Aorta (tissue), 5 donors: ENCODE data around the gene MRPS5. TPM values are rescaled to one million over a fixed set of nuclear protein-coding genes. Genes with fewer than 3 reads are reported as not detected.

ENCODE experiments used
- ATAC-seq: fragments of 200-7000 bp; cut with Tn5 transposase; one replicate; pipeline ENCODE4 v1.9.1; 2022; ENCODE audit warnings: moderate library complexity; ENCODE audit not compliant: low FRiP score
- DNase-seq, 2 donors: peaks; one replicate each; pipeline ENCODE4 v3.0.0-alpha.2; 2020
- H3K27ac ChIP-seq, 2 donors: one replicate each; pipeline ENCODE4 v1.5.1; 2013; ENCODE audit warnings: low read length in 2 of 2, mild to moderate bottlenecking in 2 of 2, moderate library complexity in 2 of 2, control low read depth in 1 of 2, inconsistent platforms in 1 of 2, low read depth in 1 of 2
- H3K27me3 ChIP-seq, 2 donors: one replicate each; pipeline ENCODE4 v1.6.1; 2013; ENCODE audit warnings: control low read depth in 1 of 2, low read length in 1 of 2, mild to moderate bottlenecking in 1 of 2, moderate library complexity in 1 of 2; ENCODE audit not compliant: insufficient read depth in 2 of 2, control insufficient read depth in 1 of 2
- H3K36me3 ChIP-seq, 2 donors: one replicate each; pipeline ENCODE4 v1.6.1; 2013; ENCODE audit warnings: control low read depth in 1 of 2, low read length in 1 of 2, mild to moderate bottlenecking in 1 of 2; ENCODE audit not compliant: insufficient read depth in 2 of 2, control insufficient read depth in 1 of 2
- H3K4me1 ChIP-seq, 2 donors: one replicate each; pipeline ENCODE4 v1.6.1; 2013; ENCODE audit warnings: low read length in 2 of 2, control low read depth in 1 of 2, mild to moderate bottlenecking in 1 of 2, moderate library complexity in 1 of 2; ENCODE audit not compliant: insufficient read depth in 2 of 2, control insufficient read depth in 1 of 2
- H3K4me3 ChIP-seq, 2 donors: one replicate each; pipeline ENCODE4 v1.5.1; 2013; ENCODE audit warnings: low read length in 2 of 2, control low read depth in 1 of 2, mild to moderate bottlenecking in 1 of 2
- H3K9me3 ChIP-seq: one replicate; pipeline ENCODE4 v1.6.1; 2013; ENCODE audit warnings: mild to moderate bottlenecking, low read length; ENCODE audit not compliant: control insufficient read depth
- WGBS, 2 donors: extraction: QIAGEN DNeasy Blood & Tissue Kit; methylation state at CpG; one replicate each; pipeline ENCODE4 v1.1.7; 2013; 5-methylcytosine and 5-hydroxymethylcytosine counted together
- intact Hi-C, 2 donors: fragments of 100-400 bp; cut with DNase I; formaldehyde crosslinking; loops; one replicate each; pipeline versions ENCODE4 v1.14.2 to v1.15.0; 2022
- long read RNA-seq, 2 donors: library from polyadenylated mRNA; unstranded; transcript quantifications; one replicate each; pipeline ENCODE4 v2.0.0, GENCODE V29; 2020 to 2021
- polyA plus RNA-seq, 2 donors: library from polyadenylated mRNA; stranded (reverse); fragments of 200-250 nt; gene quantifications; one replicate each; pipeline ENCODE4 v1.2.3, GENCODE V29; 2013
- total RNA-seq, 2 donors: library from RNA; stranded (reverse); fragmentation: NEBNext Ultra II Directional; extraction: Animal tissue kit (Norgen Biotek cat#: 25700); gene quantifications; one replicate each; pipeline ENCODE4 v1.2.1, GENCODE V29; 2021
- donor health status: healthy with polysubstance abuse.
- donor health status: Bipolar disorder and iron deficiency.
- donor health status: DM: no; HTN: no; CAD: no.
- donor health status: DM: no; HTN: no; CAD: no.
- donor health status: DM: yes; HTN: yes; CAD: no.

Gene MRPS5
- 10 to 100 TPM; 31.2 to 38.3 TPM for total RNA-seq
- 10 to 100 TPM; 34.3 to 57.1 TPM for polyA plus RNA-seq
- long read RNA-seq, donor 1, transcript MRPS5-201 (12 exons, 1,652 nt): major isoform, 49 of 60 reads
- long read RNA-seq, donor 1, partial matches to known transcripts: 5 of 60 reads
- long read RNA-seq, donor 1, other reads (novel, unspliced or antisense): 5 of 60 reads
- long read RNA-seq, donor 2, transcript MRPS5-201 (12 exons, 1,652 nt): major isoform, 12 of 24 reads
- long read RNA-seq, donor 2, partial matches to known transcripts: 5 of 24 reads
- long read RNA-seq, donor 2, other reads (novel, unspliced or antisense): 3 of 24 reads

DNA sequence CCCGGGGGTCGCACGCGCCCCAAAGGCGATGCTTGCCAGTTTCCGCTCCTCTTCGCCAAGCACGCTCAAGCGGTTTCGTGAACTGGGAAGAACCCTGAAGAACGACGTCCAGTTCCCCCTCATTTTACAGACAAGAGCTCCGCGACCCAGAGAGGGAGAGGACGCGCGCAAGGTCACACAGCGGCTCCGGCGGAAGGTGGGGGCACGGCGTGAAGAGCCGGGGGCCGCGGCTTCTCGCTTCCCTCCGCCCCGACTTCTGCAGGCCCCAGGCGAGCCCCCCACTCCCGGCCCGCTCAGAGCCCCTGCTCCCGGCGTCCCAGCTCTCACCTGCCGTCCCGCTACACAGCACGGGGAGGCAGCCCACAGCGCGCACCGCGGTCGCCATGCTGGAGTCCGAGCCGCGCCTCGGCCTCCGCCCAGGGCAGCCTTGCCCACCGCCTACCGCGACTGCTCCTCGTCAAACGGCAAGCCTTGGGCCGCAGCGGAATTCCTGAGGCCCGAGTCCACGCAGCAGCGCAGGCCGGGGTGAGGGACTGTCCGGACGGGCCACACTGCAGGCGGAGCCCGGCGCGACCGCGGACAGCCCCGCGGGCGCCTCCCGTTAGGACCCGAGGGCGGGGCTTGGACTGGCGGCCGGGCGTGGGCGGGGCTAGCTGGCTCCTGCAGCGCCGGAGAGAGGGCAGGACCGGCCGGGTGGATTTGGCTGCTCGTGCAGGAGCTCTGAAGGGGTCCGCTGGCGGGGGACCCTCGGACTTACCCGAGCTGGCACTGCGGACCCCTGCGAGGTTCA is at the start of gene MRPS5:
Gene MRPS5 (minus strand): TSS at position 402 of the 790 bp plus-strand sequence. CDS start 17 bp downstream, at position 385.
- peak; percentile 91 to 96 for DNase-seq
- intact Hi-C loops: loop anchor here (5.0 kb wide), 3 partner anchors 36 to 86 kb away; partner anchors contain the start of genes ZNF2 (in 1 of the 2), ZNF514 (in 1 of the 2) and ZNF892 (in 1 of the 2)
- Histone ChIP-seq H3K4me3 (peak within 1 kb of the TSS; percentile 56 to 93), H3K27me3 (no peaks in the 10 kb centered on the region), H3K27ac (peak within 1 kb of the TSS; percentile 31 to 83), H3K9me3 (no peaks in the 10 kb centered on the region), H3K36me3 (peaks cover 0 to 1% of the 10 kb centered on the region in 2 donors), H3K4me1 (peaks cover 0 to 6% of the 10 kb centered on the region in 2 donors)
- peak; percentile 97 for ATAC-seq
- 0% methylated on average over 82 to 86 of the region's 86 CpGs for WGBS, 2 donors

GRCh38 chr2:95166065-95166763 is 44.6 kb upstream of the MRPS5 start:
- H3K27ac ChIP-seq: peak overlapping the region in 1 of 2 donors; percentile 10
- 8% methylated on average over 16 of the region's 16 CpGs for WGBS, 2 donors
- no peak for ATAC-seq

GRCh38 chr2:95165371-95166064 is 43.9 kb upstream of the MRPS5 start, which contains the start of gene ZNF2:
TSS of gene ZNF2 (plus strand) at chr2:95165809. CDS start at chr2:95176227, 10,418 bp downstream.
- Histone ChIP-seq H3K36me3 (no peaks in the 10 kb centered on the region), H3K27ac (peak within 1 kb of the TSS; percentile 10 to 94), H3K9me3 (no peaks in the 10 kb centered on the region), H3K4me1 (no peaks in the 10 kb centered on the region), H3K4me3 (peak within 1 kb of the TSS; percentile 55 to 97), H3K27me3 (no peaks in the 10 kb centered on the region)
- ATAC-seq: peak; percentile 98
- WGBS, 2 donors: 0 to 1% methylated on average over 56 of the region's 56 CpGs
- peak; percentile 99 for DNase-seq
- intact Hi-C loops: loop anchor here (5.0 kb wide), 2 partner anchors 43 to 237 kb away; partner anchors contain the start of genes FAHD2A (in 1 of the 2) and MRPS5 (in 1 of the 2)

More at GRCh38 chr2:95166065-95166763, 44.6 kb upstream of the MRPS5 start:
- intact Hi-C loops: loop anchor here (5.0 kb wide), 2 partner anchors 44 to 236 kb away; partner anchors contain the start of genes FAHD2A (in 1 of the 2) and MRPS5 (in 1 of the 2)
- H3K4me3 ChIP-seq: peak overlapping the region; percentile 14 to 55
- DNase-seq: no peak
- H3K36me3 ChIP-seq: no peaks in the 10 kb centered on the region
- no peaks in the 10 kb centered on the region for H3K9me3 ChIP-seq
- H3K27me3 ChIP-seq: no peaks in the 10 kb centered on the region
- no peaks in the 10 kb centered on the region for H3K4me1 ChIP-seq

DNA sequence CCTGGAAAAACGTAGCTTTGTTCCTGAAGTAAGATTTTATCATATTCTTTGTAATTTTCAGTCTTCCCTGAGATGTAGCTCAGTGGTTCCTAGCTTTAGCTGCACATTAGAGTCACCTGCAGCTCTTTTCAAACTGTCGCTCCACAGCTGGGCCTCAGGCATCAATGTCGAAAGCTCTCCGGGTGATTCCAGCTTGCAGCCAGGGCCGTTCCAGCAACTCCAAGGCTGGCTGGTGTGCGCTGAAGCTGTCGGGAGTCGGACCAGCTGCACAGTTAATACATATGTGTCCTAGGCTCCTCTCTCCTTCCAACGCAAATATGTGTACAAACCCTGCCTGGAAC is 43.4 kb upstream of the MRPS5 start:
- Histone ChIP-seq H3K36me3 (no peaks in the 10 kb centered on the region), H3K4me1 (no peaks in the 10 kb centered on the region), H3K9me3 (no peaks in the 10 kb centered on the region), H3K27me3 (no peaks in the 10 kb centered on the region), H3K4me3 (peak overlapping the region; percentile 55 to 97), H3K27ac (peak overlapping the region; percentile 10 to 94)
- peak; percentile 66 for ATAC-seq
- intact Hi-C loops: loop anchor here (5.0 kb wide), 2 partner anchors 43 to 237 kb away; partner anchors contain the start of genes FAHD2A (in 1 of the 2) and MRPS5 (in 1 of the 2)
- 1% methylated on average over 9 of the region's 9 CpGs for WGBS, 2 donors
- DNase-seq: no peak

DNA sequence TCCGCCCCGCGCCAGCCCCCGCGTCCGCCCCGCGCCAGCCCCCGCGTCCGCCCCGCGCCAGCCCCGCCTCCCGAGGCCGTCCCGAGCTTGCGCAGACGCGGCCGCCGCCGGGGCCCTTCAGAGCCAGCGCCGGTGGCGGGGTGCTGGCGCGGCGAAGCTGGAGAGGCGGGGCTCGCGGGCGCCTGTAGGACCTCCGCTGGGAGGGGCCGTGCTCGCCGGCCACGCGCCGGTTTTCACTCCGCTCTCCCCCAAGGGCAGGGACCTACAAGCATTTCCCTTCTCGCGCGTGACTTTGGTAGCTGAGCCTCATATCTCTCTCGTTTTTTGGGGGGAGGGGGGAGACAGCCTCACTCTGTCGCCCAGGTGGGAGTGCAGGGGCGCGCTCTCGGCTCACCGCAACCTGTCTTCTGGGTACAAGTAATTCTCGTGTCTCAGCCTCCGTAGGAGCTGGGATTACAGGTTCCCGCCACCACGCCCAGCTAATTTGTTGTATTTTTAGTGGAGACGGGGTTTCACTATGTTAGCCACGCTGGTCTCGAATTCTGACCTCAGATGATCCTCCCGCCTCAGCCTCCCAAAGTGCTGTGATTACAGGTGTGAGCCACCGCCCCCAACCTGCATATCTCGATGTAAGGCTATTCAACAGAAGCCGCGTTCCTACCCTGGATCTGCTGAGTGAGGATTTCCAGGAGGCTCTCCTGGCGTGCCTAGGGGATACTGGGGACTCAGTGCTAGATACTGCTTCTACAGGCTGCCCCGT is 38.3 kb upstream of the MRPS5 start, which contains the start of gene ZNF514:
Gene ZNF514 (minus strand): TSS at position 159 of the 760 bp plus-strand sequence. CDS start 6,595 bp downstream, outside the sequence.
- no peaks in the 10 kb centered on the region for H3K27me3 ChIP-seq
- peaks cover 0 to 7% of the 10 kb centered on the region in 2 donors for H3K4me1 ChIP-seq
- WGBS, 2 donors: 8 to 17% methylated on average over 29 to 64 of the region's 64 CpGs
- ATAC-seq (peak; percentile 89), DNase-seq (peak; percentile 84 to 94)
- peak within 1 kb of the TSS in 1 of 2 donors; percentile 30 for H3K27ac ChIP-seq
- H3K9me3 ChIP-seq: peaks cover 3% of the 10 kb centered on the region
- peaks cover 0 to 6% of the 10 kb centered on the region in 2 donors for H3K36me3 ChIP-seq
- peak within 1 kb of the TSS; percentile 4 to 58 for H3K4me3 ChIP-seq
- intact Hi-C loops: loop anchor here in 1 of 2 donors (5.0 kb wide), 1 partner anchor 38 kb away; the partner anchor contains the start of gene MRPS5

GRCh38 chr2:95158891-95159619 is 37.4 kb upstream of the MRPS5 start:
- Histone ChIP-seq H3K36me3 (peaks cover 0 to 8% of the 10 kb centered on the region in 2 donors), H3K9me3 (peaks cover 6% of the 10 kb centered on the region), H3K27ac (peak overlapping the region in 1 of 2 donors; percentile 30), H3K27me3 (no peaks in the 10 kb centered on the region), H3K4me3 (peak overlapping the region; percentile 4 to 58), H3K4me1 (peaks cover 0 to 7% of the 10 kb centered on the region in 2 donors)
- 0 to 1% methylated on average over 39 to 58 of the region's 58 CpGs for WGBS, 2 donors
- intact Hi-C loops: loop anchor here in 1 of 2 donors (5.0 kb wide), 1 partner anchor 37 kb away; the partner anchor contains the start of gene MRPS5
- peak; percentile 69 for ATAC-seq
- peak; percentile 67 to 83 for DNase-seq
